ENCODE measurements around the gene TIPARP.

Gene TIPARP

GRCh38 chr3:156747046-156747445, 72.7 kb downstream of the TIPARP start:
- H3K27ac ChIP-seq = no peak overlapping the region
- TF ChIP-seq CTCF (IDR thresholded peaks at IDR 0.05) = no peak
- no peak for TF ChIP-seq ZFX (IDR thresholded peaks at IDR 0.05; ENCODE audit: borderline replicate concordance)

DNA sequence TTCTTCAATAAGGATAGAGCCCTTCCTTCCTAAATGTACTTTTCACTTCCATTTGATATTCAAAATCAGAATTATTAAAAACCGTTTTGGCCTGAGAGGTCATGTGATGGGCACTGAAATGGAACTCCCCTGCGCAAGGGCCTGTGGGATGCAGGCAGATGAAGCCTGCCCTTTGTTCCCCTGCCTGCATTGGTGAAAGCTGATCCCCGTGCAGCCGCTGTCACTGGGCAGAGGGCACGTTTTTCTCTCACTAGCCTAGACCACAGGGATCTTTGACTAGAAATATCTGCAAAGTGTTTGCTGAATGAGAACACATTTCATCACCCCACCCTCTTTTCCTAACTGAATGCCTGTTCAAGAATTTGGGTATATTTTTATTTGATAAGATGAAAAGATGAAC, 74.9 kb downstream of the TIPARP start:
- TF ChIP-seq CTCF (IDR thresholded peaks at IDR 0.05) = no peak
- TF ChIP-seq ZFX (IDR thresholded peaks at IDR 0.05; ENCODE audit: borderline replicate concordance) = no peak
- no peak overlapping the region for H3K27ac ChIP-seq

DNA sequence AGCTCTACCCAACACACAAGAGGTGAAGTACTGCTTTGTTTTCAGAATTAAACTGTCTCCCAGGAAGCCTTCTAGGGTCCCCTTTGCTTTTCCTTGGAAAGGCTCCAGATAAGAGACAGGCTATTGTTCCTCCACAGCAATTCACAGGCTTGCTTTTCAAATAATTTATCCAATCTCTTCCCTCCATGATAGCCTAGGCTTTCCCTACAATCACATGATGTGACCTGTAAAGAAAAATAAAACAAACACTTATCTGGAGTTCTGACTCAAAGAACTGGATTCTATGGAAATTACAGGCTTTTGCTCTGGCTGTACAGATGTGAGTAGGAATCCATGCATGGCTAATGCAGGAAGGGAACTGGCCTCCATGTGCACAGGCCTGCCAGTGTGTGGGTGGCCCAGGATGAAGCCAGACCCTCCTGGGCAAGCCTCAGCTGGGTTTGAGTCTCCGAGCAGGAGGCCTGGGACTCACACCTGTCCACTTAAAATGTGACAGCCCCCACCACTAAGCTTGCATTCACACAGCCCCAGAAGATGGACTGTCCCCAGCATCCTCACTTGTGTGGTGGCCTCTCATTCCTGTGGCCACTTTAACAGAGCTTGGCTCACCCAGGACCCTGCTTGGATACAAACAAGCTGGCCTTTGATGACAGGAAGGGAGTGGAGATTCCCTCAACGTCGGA, 75.9 kb downstream of the TIPARP start:
- TF ChIP-seq CTCF (IDR thresholded peaks at IDR 0.05) = no peak
- TF ChIP-seq ZFX (IDR thresholded peaks at IDR 0.05; ENCODE audit: borderline replicate concordance) = no peak
- no peak overlapping the region for H3K27ac ChIP-seq

DNA sequence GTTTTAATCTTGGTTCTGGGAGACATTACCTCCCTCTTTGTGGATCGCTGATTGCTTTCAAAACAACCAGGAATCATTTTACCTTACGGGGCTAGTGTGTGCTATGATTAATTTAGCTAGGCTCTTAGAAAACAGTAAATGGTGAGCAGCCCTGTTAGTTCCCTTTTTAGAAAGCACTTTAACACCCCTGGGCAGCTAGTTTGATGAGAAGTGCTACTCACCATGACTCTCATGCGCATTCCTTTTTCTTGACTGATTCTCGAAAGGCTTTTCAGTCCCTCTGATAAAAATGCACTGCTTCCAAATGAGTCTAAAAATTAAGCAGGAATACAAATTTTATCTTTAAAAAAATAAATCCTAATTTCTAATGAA, 76.5 kb downstream of the TIPARP start:
- TF ChIP-seq CTCF (IDR thresholded peaks at IDR 0.05) (no peak), ZFX (IDR thresholded peaks at IDR 0.05; ENCODE audit: borderline replicate concordance) (no peak)
- no peak overlapping the region for H3K27ac ChIP-seq

GRCh38 chr3:156751461-156752025, 77.2 kb downstream of the TIPARP start:
- TF ChIP-seq ZFX (IDR thresholded peaks at IDR 0.05; ENCODE audit: borderline replicate concordance) (no peak), CTCF (IDR thresholded peaks at IDR 0.05) (no peak)
- peak overlapping the region; percentile 55 for H3K27ac ChIP-seq
